NK-92 (cell line): ENCODE results near the gene FLOT2.
"Not testable (repeated sequence)": the region's sequence is repeated elsewhere in the genome, so short reads cannot be mapped to it uniquely, and the experiment has no call there.

ENCODE experiments used
- DNase-seq: peaks from one replicate; lab custom pipeline; 2025; ENCODE audit not compliant: unreplicated experiment; lab: John Stamatoyannopoulos, UW

The FLOT2 gene

GRCh38 chr17:28897769-28898526, 415 bp upstream of the FLOT2 start:
- DNase-seq = no peak

- no peak for DNase-seq
Measured at GRCh38 chr17:28896491-28896883, 1.0 kb downstream of the FLOT2 start.

GRCh38 chr17:28895794-28896447, 1.6 kb downstream of the FLOT2 start:
- DNase-seq = no peak

- DNase-seq = not testable (repeated sequence)
Measured at GRCh38 chr17:28893248-28894183, 4.0 kb downstream of the FLOT2 start.

- no peak for DNase-seq
Measured at GRCh38 chr17:28892024-28892423, 5.5 kb downstream of the FLOT2 start.

GRCh38 chr17:28891201-28891600, 6.3 kb downstream of the FLOT2 start:
- no peak for DNase-seq

GRCh38 chr17:28889996-28890395, 7.5 kb downstream of the FLOT2 start:
- DNase-seq = no peak

GRCh38 chr17:28888832-28889231, 8.7 kb downstream of the FLOT2 start:
- DNase-seq = no peak

GRCh38 chr17:28887871-28888471, 9.6 kb downstream of the FLOT2 start:
- no peak for DNase-seq

GRCh38 chr17:28885951-28886350, 11.6 kb downstream of the FLOT2 start:
- DNase-seq = no peak

- DNase-seq = no peak
Measured at GRCh38 chr17:28885363-28885762, 12.2 kb downstream of the FLOT2 start.

GRCh38 chr17:28883967-28884702, 13.4 kb downstream of the FLOT2 start:
- DNase-seq = no peak

- DNase-seq = no peak
Measured at GRCh38 chr17:28882154-28882895, 15.2 kb downstream of the FLOT2 start.

- no peak for DNase-seq
Measured at GRCh38 chr17:28881533-28882056, 15.9 kb downstream of the FLOT2 start.

- DNase-seq = no peak
Measured at GRCh38 chr17:28880572-28880945, 17.0 kb downstream of the FLOT2 start.

- no peak for DNase-seq
Measured at GRCh38 chr17:28879886-28880571, 17.5 kb downstream of the FLOT2 start.

- no peak for DNase-seq
Measured at GRCh38 chr17:28878981-28879380, 18.6 kb downstream of the FLOT2 start.

- no peak for DNase-seq
Measured at GRCh38 chr17:28878158-28878910, 19.2 kb downstream of the FLOT2 start.
